ENCODE results near the gene PDZD4. TPM values are rescaled to one million over a fixed set of nuclear protein-coding genes. Genes with fewer than 3 reads are reported as not detected.
A peak's percentile ranks its signal among the peaks of the same experiment; 100 is the strongest.

The PDZD4 gene
- total RNA-seq, 3 donors from 2014 or later: 0.81 to 1.4 (median 1.4) TPM

- no peaks in the 10 kb centered on the region for H3K36me3 Mint-ChIP-seq (ENCODE audit: insufficient read depth)
- no peak for DNase-seq
- ATAC-seq: no peak
- H3K4me1 Mint-ChIP-seq (ENCODE audit: low read depth): no peaks in the 10 kb centered on the region
- peaks cover 2% of the 10 kb centered on the region for H3K27me3 Mint-ChIP-seq (ENCODE audit: low read depth)
- no peak overlapping the region for H3K4me3 Mint-ChIP-seq
- H3K9me3 Mint-ChIP-seq: no peaks in the 10 kb centered on the region
Observed at GRCh38 chrX:153773741-153774575, 56.4 kb downstream of the PDZD4 start.

- ATAC-seq (no peak), DNase-seq (no peak)
- Mint-ChIP-seq H3K9me3 (no peaks in the 10 kb centered on the region), H3K4me3 (no peak overlapping the region), H3K27me3 (ENCODE audit: low read depth) (peaks cover 2% of the 10 kb centered on the region), H3K36me3 (ENCODE audit: insufficient read depth) (no peaks in the 10 kb centered on the region), H3K4me1 (ENCODE audit: low read depth) (no peaks in the 10 kb centered on the region)
Observed at GRCh38 chrX:153773218-153773611, 57.1 kb downstream of the PDZD4 start.

- ATAC-seq (no peak), DNase-seq (no peak)
- Mint-ChIP-seq H3K27me3 (ENCODE audit: low read depth) (peaks cover 1% of the 10 kb centered on the region), H3K4me3 (no peak overlapping the region), H3K9me3 (no peaks in the 10 kb centered on the region), H3K4me1 (ENCODE audit: low read depth) (peaks cover 1% of the 10 kb centered on the region), H3K36me3 (ENCODE audit: insufficient read depth) (no peaks in the 10 kb centered on the region)
Observed at GRCh38 chrX:153772316-153773217, 57.8 kb downstream of the PDZD4 start.

GRCh38 chrX:153771415-153772315, 58.7 kb downstream of the PDZD4 start:
- H3K36me3 Mint-ChIP-seq (ENCODE audit: insufficient read depth): no peaks in the 10 kb centered on the region
- H3K4me1 Mint-ChIP-seq (ENCODE audit: low read depth): peaks cover 1% of the 10 kb centered on the region
- no peak for DNase-seq
- H3K4me3 Mint-ChIP-seq: no peak overlapping the region
- no peaks in the 10 kb centered on the region for H3K27me3 Mint-ChIP-seq (ENCODE audit: low read depth)
- ATAC-seq: no peak
- H3K9me3 Mint-ChIP-seq: no peaks in the 10 kb centered on the region

GRCh38 chrX:153770601-153771414, 59.5 kb downstream of the PDZD4 start:
- no peak for ATAC-seq
- no peak for DNase-seq

GRCh38 chrX:153769865-153770600, 60.3 kb downstream of the PDZD4 start:
- no peak for ATAC-seq

More at GRCh38 chrX:153770601-153771414, 59.5 kb downstream of the PDZD4 start:
- no peaks in the 10 kb centered on the region for H3K36me3 Mint-ChIP-seq (ENCODE audit: insufficient read depth)
- no peaks in the 10 kb centered on the region for H3K9me3 Mint-ChIP-seq
- no peaks in the 10 kb centered on the region for H3K27me3 Mint-ChIP-seq (ENCODE audit: low read depth)
- no peak overlapping the region for H3K4me3 Mint-ChIP-seq
- H3K4me1 Mint-ChIP-seq (ENCODE audit: low read depth): peaks cover 4% of the 10 kb centered on the region

GRCh38 chrX:153769158-153769864, 61.0 kb downstream of the PDZD4 start:
- DNase-seq (peak; percentile 4), ATAC-seq (no peak)
- H3K4me1 Mint-ChIP-seq (ENCODE audit: low read depth): peaks cover 4% of the 10 kb centered on the region
- no peak overlapping the region for H3K4me3 Mint-ChIP-seq
- no peaks in the 10 kb centered on the region for H3K9me3 Mint-ChIP-seq
- H3K36me3 Mint-ChIP-seq (ENCODE audit: insufficient read depth): no peaks in the 10 kb centered on the region
- H3K27me3 Mint-ChIP-seq (ENCODE audit: low read depth): no peaks in the 10 kb centered on the region

More at GRCh38 chrX:153769865-153770600, 60.3 kb downstream of the PDZD4 start:
- no peaks in the 10 kb centered on the region for H3K27me3 Mint-ChIP-seq (ENCODE audit: low read depth)
- H3K4me1 Mint-ChIP-seq (ENCODE audit: low read depth): peaks cover 4% of the 10 kb centered on the region
- no peaks in the 10 kb centered on the region for H3K36me3 Mint-ChIP-seq (ENCODE audit: insufficient read depth)
- no peaks in the 10 kb centered on the region for H3K9me3 Mint-ChIP-seq
- DNase-seq: peak; percentile 4
- H3K4me3 Mint-ChIP-seq: no peak overlapping the region

- Mint-ChIP-seq H3K9me3 (no peaks in the 10 kb centered on the region), H3K27me3 (ENCODE audit: low read depth) (no peaks in the 10 kb centered on the region), H3K4me1 (ENCODE audit: low read depth) (peaks cover 7% of the 10 kb centered on the region), H3K36me3 (ENCODE audit: insufficient read depth) (no peaks in the 10 kb centered on the region), H3K4me3 (no peak overlapping the region)
- ATAC-seq (no peak), DNase-seq (peak; percentile 3)
Observed at GRCh38 chrX:153768311-153769157, 61.8 kb downstream of the PDZD4 start.

GRCh38 chrX:153767674-153768055, 62.7 kb downstream of the PDZD4 start:
- no peaks in the 10 kb centered on the region for H3K27me3 Mint-ChIP-seq (ENCODE audit: low read depth)
- H3K9me3 Mint-ChIP-seq: no peaks in the 10 kb centered on the region
- ATAC-seq (no peak), DNase-seq (no peak)
- H3K4me3 Mint-ChIP-seq: no peak overlapping the region
- no peaks in the 10 kb centered on the region for H3K36me3 Mint-ChIP-seq (ENCODE audit: insufficient read depth)
- peaks cover 7% of the 10 kb centered on the region for H3K4me1 Mint-ChIP-seq (ENCODE audit: low read depth)

- DNase-seq (peak; percentile 5), ATAC-seq (no peak)
- Mint-ChIP-seq H3K27me3 (ENCODE audit: low read depth) (no peaks in the 10 kb centered on the region), H3K9me3 (no peaks in the 10 kb centered on the region), H3K4me1 (ENCODE audit: low read depth) (peaks cover 7% of the 10 kb centered on the region), H3K36me3 (ENCODE audit: insufficient read depth) (no peaks in the 10 kb centered on the region), H3K4me3 (no peak overlapping the region)
Observed at GRCh38 chrX:153766871-153767673, 63.3 kb downstream of the PDZD4 start.
